Esophagus squamous epithelium (tissue), 5 donors: ENCODE measurements around the gene SDS. TPM values are rescaled to one million over a fixed set of nuclear protein-coding genes. Genes with fewer than 3 reads are reported as not detected.

Experiments used
- DNase-seq: peaks from one replicate; lab custom pipeline; 2025; lab: John Stamatoyannopoulos, UW
- H3K27ac ChIP-seq, 4 donors: fragments of 200-600 bp; sonication (generic); one replicate each; pipeline ENCODE4 v1.5.1; 2016 to 2019; ENCODE audit warnings: mild to moderate bottlenecking in 1 of 4
- H3K27me3 ChIP-seq, 4 donors: fragments of 200-600 bp; sonication (generic); 1 replicate in 3 of 4; 2 replicates in 1 of 4; pipeline versions ENCODE4 v1.5.1 to v1.6.0; 2017 to 2021; ENCODE audit warnings: antibody characterized with exemption in 1 of 4
- H3K36me3 ChIP-seq, 3 donors: fragments of 200-600 bp; sonication (generic); one replicate each; pipeline ENCODE4 v1.5.1; 2016 to 2019
- H3K4me1 ChIP-seq, 3 donors: fragments of 200-600 bp; sonication (generic); one replicate each; pipeline ENCODE4 v1.5.1; 2017 to 2019
- H3K4me3 ChIP-seq, 4 donors: fragments of 200-600 bp; sonication (generic); 1 replicate in 3 of 4; 2 replicates in 1 of 4; pipeline ENCODE4 v1.5.1; 2016 to 2019; ENCODE audit warnings: mild to moderate bottlenecking in 2 of 4, moderate library complexity in 1 of 4
- H3K9me3 ChIP-seq, 3 donors: fragments of 200-600 bp; sonication (generic); one replicate each; pipeline ENCODE4 v1.5.1; 2016 to 2019
- CTCF ChIP-seq, 6 experiments: fragments of 450-650 bp in 4 of 6; fragments of 200-600 bp in 2 of 6; sonication (generic) in 2 of 6; IDR thresholded peaks; one replicate each; pipeline ENCODE4 v1.5.1; 2016 to 2019; ENCODE audit warnings: antibody characterized with exemption in 6 of 6, mild to moderate bottlenecking in 4 of 6, moderate library complexity in 4 of 6
- POLR2A ChIP-seq, 4 donors: fragments of 450-650 bp; IDR thresholded peaks; one replicate each; pipeline ENCODE4 v1.6.1; 2017; ENCODE audit warnings: antibody characterized with exemption in 4 of 4, mild to moderate bottlenecking in 4 of 4, moderate library complexity in 3 of 4
- WGBS, 2 donors: methylation state at CpG; one replicate each; pipeline ENCODE4 v1.1.5; 2018; 5-methylcytosine and 5-hydroxymethylcytosine counted together
- intact Hi-C: fragments of 100-400 bp; cut with DNase I; formaldehyde crosslinking; loops from one replicate; pipeline ENCODE4 v1.15.0; 2022
- total RNA-seq, 4 donors: library from RNA; depleted of rRNA; stranded (reverse); fragments of >200 nt; gene quantifications; one replicate each; pipeline ENCODE4 v1.1.0, GENCODE V29; 2016
- donor health status: DM: yes; HTN: yes; CAD: no.

SDS gene
- total RNA-seq, 4 donors from 2014 or later: 0.76 TPM; not detected in 3

- 87 to 100% methylated on average over 1 of the region's 1 CpG for WGBS, 2 donors
- Histone ChIP-seq H3K4me3 (no peak overlapping the region), H3K27me3 (peaks cover 0 to 35% (median 0%) of the 10 kb centered on the region in 4 donors), H3K9me3 (no peaks in the 10 kb centered on the region), H3K36me3 (no peaks in the 10 kb centered on the region), H3K4me1 (peaks cover 8 to 24% (median 8%) of the 10 kb centered on the region in 3 donors), H3K27ac (no peak overlapping the region)
- no peak for DNase-seq
- no peak for TF ChIP-seq CTCF (IDR thresholded peaks at IDR 0.05)
- TF ChIP-seq POLR2A (IDR thresholded peaks at IDR 0.05): no peak
- intact Hi-C loops: loop anchor here (10.0 kb wide), 1 partner anchor 220 kb away; no protein-coding TSS in a partner anchor
Observed at GRCh38 chr12:113424456-113424855, 20.8 kb upstream of the SDS start.

GRCh38 chr12:113422886-113423669 is 19.4 kb upstream of the SDS start:
- Histone ChIP-seq H3K4me1 (peaks cover 8 to 24% (median 8%) of the 10 kb centered on the region in 3 donors), H3K9me3 (no peaks in the 10 kb centered on the region), H3K4me3 (peak overlapping the region; percentile 13 to 61 (median 40)), H3K36me3 (no peaks in the 10 kb centered on the region), H3K27ac (peak overlapping the region in 3 of 4 donors; percentile 21 to 73 (median 54)), H3K27me3 (peaks cover 0 to 21% (median 0%) of the 10 kb centered on the region in 4 donors)
- intact Hi-C loops: loop anchor here (10.0 kb wide), 1 partner anchor 218 kb away; no protein-coding TSS in a partner anchor
- 71 to 82% methylated on average over 5 to 6 of the region's 6 CpGs for WGBS, 2 donors
- TF ChIP-seq POLR2A (IDR thresholded peaks at IDR 0.05) (no peak), CTCF (IDR thresholded peaks at IDR 0.05) (no peak)
- DNase-seq: no peak

GRCh38 chr12:113422030-113422885 is 18.6 kb upstream of the SDS start, which contains the start of gene SDSL:
SDSL (plus strand) TSS chr12:113422380; CDS start chr12:113427983, 5,603 bp downstream.
- intact Hi-C loops: loop anchor here (10.0 kb wide), 1 partner anchor 217 kb away; no protein-coding TSS in a partner anchor
- H3K9me3 ChIP-seq: no peaks in the 10 kb centered on the region
- no peak for DNase-seq
- H3K4me1 ChIP-seq: peaks cover 8 to 24% (median 8%) of the 10 kb centered on the region in 3 donors
- H3K4me3 ChIP-seq: peak within 1 kb of the TSS; percentile 13 to 61 (median 40)
- H3K36me3 ChIP-seq: no peaks in the 10 kb centered on the region
- peak within 1 kb of the TSS; percentile 21 to 73 (median 58) for H3K27ac ChIP-seq
- peaks cover 0 to 14% (median 0%) of the 10 kb centered on the region in 4 donors for H3K27me3 ChIP-seq
- 8 to 16% methylated on average over 7 to 8 of the region's 13 CpGs for WGBS, 2 donors
- TF ChIP-seq POLR2A (IDR thresholded peaks at IDR 0.05) (peak in 1 of 4 donors; percentile 48), CTCF (IDR thresholded peaks at IDR 0.05) (no peak)

- H3K27ac ChIP-seq: no peak overlapping the region
- no peak for TF ChIP-seq CTCF (IDR thresholded peaks at IDR 0.05)
- no peak for TF ChIP-seq POLR2A (IDR thresholded peaks at IDR 0.05)
- peaks cover 0 to 5% (median 0%) of the 10 kb centered on the region in 4 donors for H3K27me3 ChIP-seq
- no peak for DNase-seq
- no peak overlapping the region for H3K4me3 ChIP-seq
- H3K4me1 ChIP-seq: peaks cover 8 to 24% (median 8%) of the 10 kb centered on the region in 3 donors
- 38 to 69% methylated on average over 1 to 2 of the region's 2 CpGs for WGBS, 2 donors
- intact Hi-C loops: loop anchor here (10.0 kb wide), 1 partner anchor 216 kb away; no protein-coding TSS in a partner anchor
- H3K9me3 ChIP-seq: no peaks in the 10 kb centered on the region
- H3K36me3 ChIP-seq: no peaks in the 10 kb centered on the region
Observed at GRCh38 chr12:113420996-113421595, 17.4 kb upstream of the SDS start.
